BJ (cell line): ENCODE results near the gene ITCH. TPM values are rescaled to one million over a fixed set of nuclear protein-coding genes. Genes with fewer than 3 reads are reported as not detected.

Source experiments
- CTCF ChIA-PET: fragments of 350-600 bp; formaldehyde crosslinking; extraction: SDS; loops from one replicate; lab custom pipeline; 2021; ENCODE audit warnings: antibody characterized with exemption, inconsistent platforms; lab: Yijun Ruan, JAX
- POLR2A ChIA-PET: fragments of 300-600 bp; sonication (Branson Sonifier 250); formaldehyde crosslinking; extraction: SDS; loops from one replicate; lab custom pipeline; 2021; ENCODE audit warnings: antibody characterized with exemption; lab: Charles Lee
- DNase-seq: peaks from one replicate; pipeline ENCODE4 v3.0.0-alpha.2; 2011; ENCODE audit warnings: low read depth
- H3K27me3 ChIP-seq: 2 replicates; pipeline ENCODE4 v1.6.0; 2011; ENCODE audit warnings: low read length; ENCODE audit not compliant: control insufficient read depth, insufficient read depth
- H3K36me3 ChIP-seq: 2 replicates; pipeline ENCODE4 v1.5.1; 2011; ENCODE audit warnings: low read length; ENCODE audit not compliant: control insufficient read depth, insufficient read depth
- H3K4me3 ChIP-seq: 2 replicates; pipeline ENCODE4 v1.5.1; 2011; ENCODE audit warnings: low read depth, mild to moderate bottlenecking, control low read depth, low read length
- polyA plus RNA-seq: library from polyadenylated mRNA; depleted of rRNA; stranded (reverse); fragments of >200 nt; gene quantifications from 2 replicates; pipeline ENCODE4 v1.2.3, GENCODE V29; 2011
- TF ChIP-seq, protein P1 (sequence below): IDR thresholded peaks from 2 replicates; pipeline ENCODE4 v1.5.1; 2011; ENCODE audit warnings: low read depth, mild to moderate bottlenecking, control low read depth, inconsistent platforms, low read length, moderate library complexity; ENCODE audit not compliant: insufficient read depth

ITCH gene
- polyA plus RNA-seq, 1 experiment, result 7.8 TPM

DNA sequence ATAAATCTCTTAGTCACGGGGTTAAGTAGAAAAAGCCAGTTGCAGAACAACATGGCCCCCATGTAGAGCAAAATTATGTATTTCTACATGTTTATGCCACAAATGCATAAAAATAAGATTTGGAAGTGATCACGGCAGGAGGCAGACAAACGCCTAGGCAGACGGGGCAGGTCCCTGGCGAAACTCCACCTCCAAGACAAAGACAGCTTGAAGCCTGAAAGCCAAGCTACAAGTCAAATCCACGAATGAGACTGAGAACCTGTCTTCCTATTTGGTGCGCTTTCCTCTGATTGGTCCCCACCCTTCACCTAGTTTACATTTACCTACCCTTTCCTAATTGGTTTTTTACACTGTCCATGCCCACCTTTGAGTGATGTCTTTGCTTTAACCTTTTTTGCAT, 31.2 kb upstream of the ITCH start:
- ChIA-PET POLR2A (no interaction called here), CTCF (interaction anchor here (1.1 to 2.1 kb wide), 3 partner anchors 13 to 19 kb away, joined by 4 to 5 read pairs (median 5); no protein-coding TSS in a partner anchor)
- H3K36me3 ChIP-seq, result no peaks in the 10 kb centered on the region
- no peaks in the 10 kb centered on the region for H3K27me3 ChIP-seq
- H3K4me3 ChIP-seq, result no peak overlapping the region
- no peak for DNase-seq
- TF ChIP-seq, protein P1, sequence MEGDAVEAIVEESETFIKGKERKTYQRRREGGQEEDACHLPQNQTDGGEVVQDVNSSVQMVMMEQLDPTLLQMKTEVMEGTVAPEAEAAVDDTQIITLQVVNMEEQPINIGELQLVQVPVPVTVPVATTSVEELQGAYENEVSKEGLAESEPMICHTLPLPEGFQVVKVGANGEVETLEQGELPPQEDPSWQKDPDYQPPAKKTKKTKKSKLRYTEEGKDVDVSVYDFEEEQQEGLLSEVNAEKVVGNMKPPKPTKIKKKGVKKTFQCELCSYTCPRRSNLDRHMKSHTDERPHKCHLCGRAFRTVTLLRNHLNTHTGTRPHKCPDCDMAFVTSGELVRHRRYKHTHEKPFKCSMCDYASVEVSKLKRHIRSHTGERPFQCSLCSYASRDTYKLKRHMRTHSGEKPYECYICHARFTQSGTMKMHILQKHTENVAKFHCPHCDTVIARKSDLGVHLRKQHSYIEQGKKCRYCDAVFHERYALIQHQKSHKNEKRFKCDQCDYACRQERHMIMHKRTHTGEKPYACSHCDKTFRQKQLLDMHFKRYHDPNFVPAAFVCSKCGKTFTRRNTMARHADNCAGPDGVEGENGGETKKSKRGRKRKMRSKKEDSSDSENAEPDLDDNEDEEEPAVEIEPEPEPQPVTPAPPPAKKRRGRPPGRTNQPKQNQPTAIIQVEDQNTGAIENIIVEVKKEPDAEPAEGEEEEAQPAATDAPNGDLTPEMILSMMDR, result no peak

DNA sequence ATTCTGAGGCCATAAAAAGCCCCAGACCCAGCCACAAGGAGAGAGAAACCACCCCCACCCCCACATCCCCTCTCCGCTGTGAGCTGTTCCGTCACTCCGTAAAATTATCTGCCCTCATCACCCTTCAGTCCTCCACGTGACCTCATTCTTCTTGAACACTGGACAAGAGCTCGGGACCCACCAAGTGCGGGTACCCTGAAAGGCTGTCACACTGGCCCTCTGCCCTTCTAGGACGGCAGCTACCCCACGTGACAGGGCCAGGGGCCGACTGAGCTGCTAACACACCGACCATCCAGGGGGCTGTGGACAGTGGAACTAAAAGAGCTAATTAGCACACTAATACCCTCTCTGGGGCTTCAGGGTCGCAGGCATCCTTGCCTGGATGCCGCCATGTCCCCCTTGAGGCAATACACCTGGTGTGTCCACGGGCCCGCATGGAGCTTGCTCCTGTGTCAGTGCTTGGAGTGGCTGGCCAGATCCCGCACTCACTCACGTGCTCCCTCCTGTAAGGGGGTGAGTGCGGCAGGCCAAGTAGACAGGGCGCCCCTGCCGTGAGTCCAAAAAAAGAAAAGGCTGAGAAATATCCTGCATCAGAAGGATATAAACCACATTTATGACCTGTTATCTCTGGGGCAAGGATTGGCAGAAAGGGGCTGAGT, 30.7 kb upstream of the ITCH start:
- no peaks in the 10 kb centered on the region for H3K36me3 ChIP-seq
- H3K4me3 ChIP-seq, result no peak overlapping the region
- TF ChIP-seq, protein P1, result no peak
- ChIA-PET CTCF (interaction anchor here (1.1 to 2.1 kb wide), 2 partner anchors 14 to 17 kb away, joined by 4 to 5 read pairs; no protein-coding TSS in a partner anchor), POLR2A (no interaction called here)
- no peak for DNase-seq
- no peaks in the 10 kb centered on the region for H3K27me3 ChIP-seq

DNA sequence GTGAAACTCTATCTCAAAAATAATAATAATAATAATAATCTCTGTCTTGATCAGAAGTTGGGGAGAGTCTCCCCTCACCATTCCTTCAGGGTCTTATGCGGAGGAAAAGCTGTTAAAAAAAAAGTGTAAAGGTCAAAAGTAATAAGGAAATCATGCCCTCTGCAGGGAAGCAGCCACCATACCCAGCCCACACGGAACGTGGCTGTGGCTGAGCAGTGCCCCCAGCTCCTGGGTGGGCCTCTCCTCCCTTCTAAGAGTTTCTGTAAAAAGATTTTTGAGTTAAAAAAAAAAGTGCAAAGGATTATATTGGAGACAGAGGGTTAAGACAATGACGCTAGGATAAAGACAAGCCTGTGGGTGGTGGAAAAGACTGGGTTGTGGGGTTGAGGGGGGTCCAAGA, 29.3 kb upstream of the ITCH start:
- DNase-seq, result no peak
- POLR2A ChIA-PET, result no interaction called here
- TF ChIP-seq, protein P1, result no peak
- CTCF ChIA-PET, result interaction anchor here (0.8 to 1.8 kb wide), 3 partner anchors 10 to 21 kb away, joined by 3 to 12 read pairs (median 3); no protein-coding TSS in a partner anchor
- no peak overlapping the region for H3K4me3 ChIP-seq
- H3K27me3 ChIP-seq, result no peaks in the 10 kb centered on the region
- no peaks in the 10 kb centered on the region for H3K36me3 ChIP-seq

DNA sequence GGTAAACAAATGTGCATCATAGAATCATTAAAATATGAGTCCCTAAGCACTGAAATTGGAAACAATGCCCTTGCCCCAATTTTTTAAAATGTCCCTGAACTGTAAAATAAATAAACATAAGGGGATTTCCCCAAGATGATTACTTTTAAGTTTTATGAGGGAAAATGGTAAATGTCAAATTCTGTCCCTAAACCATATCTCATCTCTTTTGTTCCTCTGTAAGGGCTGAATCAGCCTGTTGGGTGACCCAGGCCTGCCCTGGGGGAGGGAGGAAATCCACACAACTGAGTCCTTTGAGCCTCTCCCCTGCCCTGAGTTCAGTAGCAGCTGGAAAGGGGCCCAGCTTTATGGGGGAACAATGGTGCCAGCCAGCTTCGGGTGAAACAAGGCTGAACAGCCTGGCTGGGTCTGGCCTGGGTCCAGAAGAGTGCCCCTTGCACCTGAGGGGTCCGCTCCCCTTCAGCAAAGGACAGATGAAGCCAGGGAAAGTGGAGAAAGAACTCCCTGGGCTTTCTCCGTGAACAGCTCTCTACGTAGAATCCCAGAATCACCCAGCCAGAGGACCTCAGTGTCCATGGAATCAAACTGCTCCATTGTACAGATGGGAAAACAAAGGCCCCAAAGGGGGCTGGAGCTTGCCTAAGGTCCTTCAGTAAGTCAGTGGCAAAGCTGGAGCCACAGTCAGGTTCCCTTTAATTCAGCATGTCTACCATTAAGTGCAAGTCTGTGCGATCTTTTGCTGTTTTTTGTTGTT, 28.2 kb upstream of the ITCH start:
- no peak for DNase-seq
- no peak overlapping the region for H3K4me3 ChIP-seq
- no peaks in the 10 kb centered on the region for H3K27me3 ChIP-seq
- TF ChIP-seq, protein P1, result no peak
- POLR2A ChIA-PET, result no interaction called here
- CTCF ChIA-PET, result interaction anchor here (0.6 to 1.8 kb wide), 4 partner anchors 11 to 46 kb away, joined by 3 to 12 read pairs (median 3); no protein-coding TSS in a partner anchor
- no peaks in the 10 kb centered on the region for H3K36me3 ChIP-seq

DNA sequence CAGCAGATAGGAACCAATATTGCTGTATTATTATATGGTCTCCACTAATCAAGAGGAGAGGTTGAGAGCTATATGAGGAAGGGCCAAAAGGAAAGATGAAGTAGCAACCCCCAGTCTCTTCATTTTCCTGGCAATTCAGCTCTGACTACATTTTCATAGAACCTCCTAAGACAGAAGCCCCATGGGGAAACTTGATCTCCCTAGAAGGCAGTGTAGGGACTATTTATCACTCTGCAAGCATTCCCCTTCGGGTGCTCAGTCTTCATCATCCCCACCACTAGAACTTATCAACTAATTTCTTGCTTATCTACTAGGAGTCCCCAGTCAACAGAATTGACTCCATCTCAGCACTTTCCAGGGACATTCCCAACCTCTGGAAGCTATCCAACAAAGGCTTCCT, 25.5 kb upstream of the ITCH start:
- no peak for DNase-seq
- CTCF ChIA-PET, result interaction anchor here (0.7 to 1.0 kb wide), 2 partner anchors 24 to 208 kb away, joined by 3 to 4 read pairs; no protein-coding TSS in a partner anchor
- no peak overlapping the region for H3K4me3 ChIP-seq
- no peaks in the 10 kb centered on the region for H3K27me3 ChIP-seq
- no peaks in the 10 kb centered on the region for H3K36me3 ChIP-seq
- POLR2A ChIA-PET, result no interaction called here
- TF ChIP-seq, protein P1, result no peak
